Non-pigmented ciliary epithelial cell (primary cell): ENCODE measurements around the gene APBB1IP.
"Not testable (repeated sequence)": the region's sequence is repeated elsewhere in the genome, so short reads cannot be mapped to it uniquely, and the experiment has no call there.

Experiments
- DNase-seq: peaks from one replicate; pipeline ENCODE4 v3.0.0-alpha.2; 2010; ENCODE audit warnings: low read depth

The APBB1IP gene

DNA sequence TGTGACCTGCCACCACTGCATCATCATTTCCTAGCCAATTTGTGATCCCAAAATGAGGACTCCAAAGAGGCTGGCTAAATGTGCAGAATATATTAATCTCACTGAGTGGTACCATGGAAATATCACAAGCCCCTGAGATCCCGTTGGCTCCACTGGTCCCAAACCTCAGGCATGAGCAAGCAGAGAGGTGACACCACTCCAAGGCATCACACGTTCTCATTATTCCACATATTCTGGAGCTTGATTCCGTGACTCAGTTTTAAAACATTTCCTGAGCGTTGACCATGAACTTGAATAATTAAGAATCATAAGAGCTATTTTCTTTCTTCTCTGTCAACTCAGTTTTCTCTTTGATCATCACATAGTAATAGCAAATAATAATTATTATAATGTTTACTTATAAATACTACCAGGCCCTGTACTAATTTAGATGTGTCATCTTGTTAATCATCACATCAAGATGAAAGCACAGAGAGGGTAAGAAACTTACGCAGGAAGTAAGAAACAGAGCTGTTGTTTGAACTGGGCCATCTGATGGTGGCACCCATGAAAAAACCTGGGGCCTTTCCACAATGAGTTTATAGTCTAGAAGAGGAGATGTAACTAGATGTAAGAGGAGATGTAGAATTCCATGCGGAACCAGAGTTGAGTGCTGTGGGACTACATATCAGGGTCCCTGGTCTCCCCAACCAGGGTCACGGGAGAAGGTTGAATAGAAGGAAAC lies 3.5 kb downstream of the APBB1IP start:
- DNase-seq, result peak; percentile 46

GRCh38 chr10:26445411-26446031 lies 7.4 kb downstream of the APBB1IP start:
- DNase-seq, result no peak

DNA sequence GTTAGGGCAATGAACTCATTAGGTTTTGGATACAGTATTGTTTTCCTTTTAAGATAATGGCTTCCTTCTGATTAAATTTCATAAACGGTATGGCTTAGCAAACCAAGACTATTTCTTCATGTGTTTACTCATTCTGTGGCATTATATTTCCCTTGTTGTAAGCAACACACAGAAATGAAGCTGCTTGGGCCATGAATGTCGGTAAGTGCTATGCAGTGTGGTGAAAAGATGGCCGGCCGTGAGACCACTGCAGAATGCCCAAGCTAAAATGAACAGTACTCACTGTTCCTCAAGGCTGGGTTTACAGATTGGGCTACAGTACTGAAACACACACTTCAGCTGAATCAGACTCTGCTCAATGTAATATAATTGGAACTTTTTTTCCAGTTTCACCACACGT lies 8.1 kb downstream of the APBB1IP start:
- DNase-seq, result no peak

- DNase-seq, result no peak
Measured at GRCh38 chr10:26448292-26448691, 10.2 kb downstream of the APBB1IP start.

DNA sequence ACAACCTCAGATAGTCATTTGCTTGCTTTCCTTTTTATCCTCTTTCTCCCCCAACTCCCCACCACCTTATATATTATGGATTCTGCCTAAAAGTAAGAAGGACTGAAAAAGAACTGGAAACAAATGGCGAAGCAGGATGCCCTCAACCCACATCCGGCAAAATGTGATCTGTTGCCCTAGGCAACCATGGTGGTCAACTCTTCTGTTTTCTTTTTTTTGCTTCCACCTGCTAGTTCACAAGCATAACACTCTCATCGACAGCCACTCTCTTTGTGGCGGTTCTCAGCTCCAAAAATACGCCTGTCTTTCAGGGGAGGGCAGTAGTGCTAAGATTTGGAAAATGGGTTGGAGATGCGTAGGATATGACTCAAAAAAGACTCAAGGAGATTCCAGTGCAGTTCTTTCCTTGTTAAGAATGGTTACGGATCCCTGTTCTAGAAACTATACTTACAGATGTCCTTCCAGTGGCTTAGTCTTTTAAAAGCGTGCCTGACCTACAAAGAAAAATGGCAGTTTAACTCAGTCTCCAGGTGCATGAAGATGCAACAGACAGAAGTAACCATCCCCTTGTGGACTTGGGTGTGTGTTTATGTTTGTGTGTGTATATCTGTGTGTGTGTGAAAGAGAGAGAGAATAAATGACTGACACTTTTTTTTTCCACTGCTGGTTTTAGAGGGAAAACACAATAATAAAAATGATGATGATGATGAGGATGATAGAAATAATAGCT lies 10.7 kb downstream of the APBB1IP start:
- DNase-seq, result no peak

GRCh38 chr10:26449726-26450125 lies 11.6 kb downstream of the APBB1IP start:
- no peak for DNase-seq

DNA sequence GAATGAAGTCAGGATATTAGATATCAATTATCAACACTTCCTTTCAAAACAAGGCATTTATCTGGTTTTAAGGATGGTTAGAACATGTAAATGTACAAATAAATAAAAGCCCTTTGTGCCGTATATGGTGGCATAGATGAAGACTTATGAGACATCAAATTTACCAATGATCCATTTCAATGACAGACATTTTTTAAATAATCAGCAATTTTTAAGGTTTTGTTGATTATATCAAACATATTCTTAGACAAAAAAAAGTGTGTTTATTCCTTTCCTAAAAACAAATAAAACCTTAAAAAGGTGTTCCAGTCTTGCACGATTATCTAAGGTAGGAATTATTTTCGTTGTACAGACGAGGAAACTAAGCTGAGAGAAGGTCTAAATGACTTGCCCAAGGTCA lies 13.8 kb downstream of the APBB1IP start:
- no peak for DNase-seq

DNA sequence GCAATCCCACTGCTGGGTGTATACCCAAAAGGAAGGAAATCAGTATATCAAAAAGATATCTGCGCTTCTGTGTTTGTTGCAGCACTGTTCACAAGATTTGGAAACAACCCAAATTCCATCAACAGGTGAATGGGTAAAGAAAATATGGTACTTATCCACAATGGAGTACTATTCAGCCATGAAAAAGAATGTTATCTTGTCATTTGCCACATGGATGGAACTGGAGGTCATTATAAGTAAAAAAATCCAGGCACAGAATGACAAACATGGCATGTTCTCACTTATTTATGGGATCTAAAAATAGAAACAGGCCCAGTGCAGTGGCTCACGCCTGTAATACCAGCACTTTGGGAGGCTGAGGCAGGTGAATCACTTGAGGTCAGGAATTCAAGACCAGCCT lies 15.7 kb downstream of the APBB1IP start:
- no peak for DNase-seq

DNA sequence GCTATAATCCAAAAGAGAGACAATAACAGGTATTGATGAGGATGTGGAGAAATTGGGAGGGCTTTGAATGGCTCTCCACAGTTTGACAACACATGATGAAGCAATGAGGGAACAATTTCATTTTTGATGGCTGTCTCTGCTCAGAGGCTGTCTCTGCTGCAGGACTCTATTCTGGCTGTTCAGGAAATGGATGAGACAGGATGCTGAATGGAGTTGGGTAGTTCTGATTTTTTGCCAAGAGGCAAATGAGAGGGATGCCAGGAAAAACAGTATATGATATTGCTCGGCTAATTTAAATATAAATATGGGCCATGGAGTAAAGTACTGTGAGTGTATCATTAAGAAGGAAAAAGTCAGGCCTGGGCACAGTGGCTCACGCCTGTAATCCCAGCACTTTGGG lies 16.8 kb downstream of the APBB1IP start:
- no peak for DNase-seq

GRCh38 chr10:26455567-26456315 lies 17.6 kb downstream of the APBB1IP start:
- DNase-seq, result no peak

DNA sequence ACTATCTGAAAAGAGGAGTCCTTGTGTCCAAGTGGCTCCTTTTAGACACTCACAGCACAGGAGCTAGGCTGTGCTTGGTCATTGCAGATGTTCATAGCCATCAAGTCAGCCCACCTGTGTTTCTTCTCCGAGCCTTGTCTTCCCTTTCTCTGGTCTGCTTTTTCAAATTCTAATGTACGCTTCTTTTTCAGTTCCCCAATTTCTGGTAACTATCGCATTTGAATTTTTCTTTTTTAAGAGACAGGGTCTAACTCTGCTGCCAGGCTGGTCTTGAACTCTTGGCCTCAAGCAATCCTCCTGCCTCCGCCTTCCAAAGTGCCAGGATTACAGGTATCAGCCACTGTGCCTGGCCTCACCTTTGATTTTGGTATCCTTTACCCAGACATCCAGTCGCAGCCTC lies 18.9 kb downstream of the APBB1IP start:
- no peak for DNase-seq

DNA sequence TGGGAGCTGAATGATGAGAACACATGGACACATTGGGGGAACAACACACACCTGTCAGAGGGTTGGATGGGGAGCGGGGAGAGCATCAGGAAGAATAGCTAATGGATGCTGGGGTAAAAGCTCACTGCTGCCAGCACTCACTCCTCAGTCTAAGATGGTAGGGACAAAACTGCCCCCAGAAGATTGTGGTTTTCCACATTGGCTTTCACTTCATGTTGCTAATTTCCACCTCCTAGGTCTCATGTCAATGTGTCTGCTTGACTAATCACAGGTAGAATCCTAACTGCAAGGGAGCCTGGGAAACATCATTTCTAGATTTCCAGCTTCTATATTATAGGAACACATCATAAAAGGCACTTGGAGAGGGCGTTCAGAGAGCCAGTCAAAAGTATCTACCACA lies 22.6 kb downstream of the APBB1IP start:
- no peak for DNase-seq

DNA sequence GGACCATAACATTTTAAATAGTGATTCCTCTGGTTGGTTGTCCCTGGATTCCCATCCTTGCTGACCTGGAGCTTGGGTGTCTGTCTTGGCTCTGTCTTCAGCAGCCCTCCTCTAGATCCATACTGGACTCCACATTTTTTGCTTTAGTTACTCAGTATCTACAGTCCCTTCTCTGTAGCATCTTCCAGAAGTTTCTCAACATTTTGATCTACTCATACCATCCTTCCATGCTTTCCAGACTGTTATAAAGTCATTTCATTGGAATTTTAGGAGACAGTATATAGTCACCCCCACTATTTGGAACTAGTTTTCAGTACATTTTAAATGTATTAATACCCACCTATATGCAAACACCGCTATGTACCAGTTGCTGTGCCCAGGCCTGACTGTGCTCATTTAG lies 25.8 kb downstream of the APBB1IP start:
- no peak for DNase-seq

DNA sequence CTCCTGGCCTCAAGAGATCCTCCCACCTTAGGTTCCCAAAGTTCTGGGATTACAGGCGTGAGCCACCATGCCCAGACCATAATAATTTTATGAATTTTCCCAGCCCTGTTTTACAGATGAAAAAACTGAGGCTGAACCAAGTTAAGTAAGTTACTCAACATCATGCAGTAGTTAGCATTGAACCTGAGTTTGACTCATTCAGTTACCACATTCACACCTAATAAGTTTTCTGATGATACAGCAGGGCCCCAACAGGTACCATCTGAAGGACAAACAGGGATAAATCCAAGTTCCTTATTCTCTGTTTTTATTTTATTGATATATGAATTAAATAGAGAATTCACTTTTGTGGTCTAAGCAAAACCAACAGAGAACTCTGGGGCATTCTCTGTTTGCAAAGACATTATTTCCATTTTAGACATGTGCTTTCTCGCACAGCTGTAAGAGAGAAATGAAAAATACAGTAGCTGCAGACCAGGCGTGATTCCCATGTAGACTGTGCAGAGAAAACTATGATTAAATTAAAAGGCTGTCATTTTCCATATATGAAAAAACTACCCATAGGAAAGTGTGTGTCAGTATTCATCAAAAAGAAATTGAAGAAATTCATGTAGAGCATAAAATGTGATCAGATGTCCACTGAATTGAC lies 26.6 kb downstream of the APBB1IP start:
- DNase-seq, result no peak

DNA sequence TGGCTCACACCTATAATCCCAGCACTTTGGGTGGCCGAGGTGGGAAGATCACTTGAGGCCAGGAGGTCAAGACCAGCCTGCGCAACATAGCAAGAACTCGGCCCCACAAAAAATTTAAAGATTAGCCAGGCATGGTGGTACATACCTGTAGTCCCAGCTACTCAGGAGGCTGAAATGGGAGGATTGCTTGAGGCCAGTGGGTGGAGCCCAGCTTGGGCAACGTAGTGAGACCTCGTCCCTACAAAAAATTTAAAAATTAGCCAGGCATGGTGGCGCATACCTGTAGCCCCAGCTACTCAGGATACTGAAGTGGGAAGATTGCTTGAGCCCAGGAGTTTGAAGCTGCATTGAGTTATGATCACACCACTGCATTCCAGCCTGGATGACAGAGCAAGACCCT lies 28.4 kb downstream of the APBB1IP start:
- not testable (repeated sequence) for DNase-seq

GRCh38 chr10:26467639-26468038 lies 29.5 kb downstream of the APBB1IP start:
- no peak for DNase-seq

GRCh38 chr10:26468291-26468690 lies 30.1 kb downstream of the APBB1IP start:
- DNase-seq, result no peak

DNA sequence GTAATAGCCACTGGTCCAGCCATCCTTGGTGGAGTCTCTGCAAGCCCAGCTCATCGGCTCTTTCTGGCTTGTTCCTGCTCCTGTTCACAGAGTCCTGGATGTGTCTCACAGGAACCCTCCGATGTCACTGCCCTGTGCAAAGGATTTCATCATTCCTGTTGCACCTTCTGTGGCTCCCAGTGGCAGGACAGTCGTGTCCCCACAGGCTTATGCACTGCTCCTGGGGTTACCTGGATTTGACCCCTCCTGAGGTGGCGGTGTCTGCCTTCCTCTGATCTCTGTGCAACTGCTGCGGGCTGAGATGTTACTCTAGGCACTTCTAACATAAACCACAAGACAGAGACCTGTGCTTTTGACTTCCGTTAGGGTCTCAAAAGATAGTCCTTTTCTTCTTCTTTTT lies 30.6 kb downstream of the APBB1IP start:
- DNase-seq, result no peak

DNA sequence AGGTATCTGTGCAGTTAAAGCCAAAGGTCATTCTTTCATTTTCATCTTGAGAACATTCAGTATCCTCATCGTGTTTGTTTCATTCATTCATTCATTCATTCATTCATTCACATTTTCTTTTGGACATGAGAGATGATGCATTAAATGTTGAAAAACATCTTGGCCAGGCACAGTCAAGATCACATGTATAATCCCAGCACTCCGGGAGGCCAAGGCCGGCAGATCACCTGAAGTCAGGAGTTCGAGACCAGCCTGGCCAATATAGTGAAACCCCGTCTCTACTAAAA lies 34.3 kb downstream of the APBB1IP start:
- DNase-seq, result no peak

DNA sequence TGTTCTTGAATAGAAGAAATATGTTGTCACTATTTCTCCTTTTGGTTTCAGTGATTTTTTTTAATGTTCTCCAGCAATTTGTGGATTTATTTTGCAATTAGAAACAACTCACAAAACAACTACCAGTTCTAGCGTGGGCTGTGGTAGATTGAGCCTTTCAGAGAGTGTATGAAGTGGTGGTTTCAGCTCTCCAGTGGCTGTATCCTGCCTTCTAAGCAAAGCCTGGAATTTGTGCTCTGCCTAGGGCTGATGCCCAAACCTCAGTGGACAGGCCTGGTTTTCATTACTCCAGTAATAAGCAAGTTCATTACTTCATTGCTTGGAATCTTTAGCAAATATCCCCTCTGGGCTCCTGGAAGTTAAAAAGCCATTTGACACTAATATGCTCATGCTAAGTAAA lies 35.9 kb downstream of the APBB1IP start:
- DNase-seq, result no peak

- DNase-seq, result not testable (repeated sequence)
Measured at GRCh38 chr10:26474845-26475244, 36.7 kb downstream of the APBB1IP start.

GRCh38 chr10:26475386-26475785 lies 37.2 kb downstream of the APBB1IP start:
- no peak for DNase-seq
